ENCODE results near the gene CTXND2. TPM values are rescaled to one million over a fixed set of nuclear protein-coding genes. Genes with fewer than 3 reads are reported as not detected.
"Not testable (repeated sequence)": the region's sequence is repeated elsewhere in the genome, so short reads cannot be mapped to it uniquely, and the experiment has no call there.

CTXND2 gene
- not detected in 2 replicates for total RNA-seq
- polyA plus RNA-seq, result not detected in 2 replicates
- polyA plus RNA-seq (2011; cell fraction: cytosol; rRNA removed), result not detected in 2 replicates
- not detected in 2 replicates for polyA plus RNA-seq (2011; cell fraction: nucleus; rRNA removed)
- polyA plus RNA-seq (2012), result not detected in 2 replicates
- not detected in 2 replicates for polyA minus RNA-seq
- polyA minus RNA-seq (2011; cell fraction: cytosol; rRNA and poly(A)+ RNA removed), result not detected
- polyA minus RNA-seq (2011; cell fraction: nucleus; rRNA and poly(A)+ RNA removed), result not detected in 2 replicates
- Bru-seq, nascent RNA, result not detected
- percentile 10 among the genes with signal in this experiment for BruChase-seq, experiment 1, labeled RNA remaining after a 6-hour chase
- percentile 7 among the genes with signal in this experiment for BruChase-seq, experiment 2, labeled RNA remaining after a 2-hour chase
- long read RNA-seq, result 0 reads

GRCh38 chr1:150887018-150887417, at the start of gene CTXND2:
Gene CTXND2 (plus strand): TSS chr1:150887136. CDS start chr1:150912315, 25,179 bp downstream.
- no peak within 1 kb of the TSS for H2AFZ ChIP-seq (ENCODE audit: low read depth, low read length)
- DNase-seq (ENCODE audit: low read depth, low spot score) (no peak), FAIRE-seq (no peak)
- ChIA-PET CTCF (interaction anchor here (0.8 to 2.0 kb wide), 4 partner anchors 11 to 35 kb away, joined by 3 to 11 read pairs (median 4); no protein-coding TSS in a partner anchor), POLR2A (interaction anchor here (0.6 kb wide), 1 partner anchor 77 kb away, joined by 3 read pairs; no protein-coding TSS in a partner anchor)
- no peak within 1 kb of the TSS for H3K27ac ChIP-seq (ENCODE audit: insufficient read depth, low read depth, low read length)
- H3K27me3 ChIP-seq (ENCODE audit: control insufficient read depth in 2 of 2, insufficient read depth in 2 of 2, low read length in 2 of 2), result peaks cover 4 to 11% of the 10 kb centered on the region in 2 experiments
- no peaks in the 10 kb centered on the region for H3K9me3 ChIP-seq (replicated peaks; ENCODE audit: control insufficient read depth, insufficient read depth, low read length)
- H3K36me3 ChIP-seq (ENCODE audit: control insufficient read depth in 2 of 2, extremely low read depth in 1 of 2, insufficient read depth in 2 of 2, low read length in 2 of 2), result no peaks in the 10 kb centered on the region
- intact Hi-C loops (cut with micrococcal nuclease) (no loop called here), dilution Hi-C loops (cut with MboI; ENCODE audit: extremely low pct_ligation_motif_present, low sequenced_read_pairs) (no loop called here)
- H3K79me2 ChIP-seq (ENCODE audit: control insufficient read depth, insufficient read depth, low read length), result no peaks in the 10 kb centered on the region
- H3K4me2 ChIP-seq (ENCODE audit: insufficient read depth, low read length), result no peak within 1 kb of the TSS
- no peak for TF ChIP-seq GATA2 (IDR thresholded peaks at IDR 0.05; ENCODE audit: insufficient read depth, insufficient read length, low read depth, low read length)
- TF ChIP-seq, protein P1, sequence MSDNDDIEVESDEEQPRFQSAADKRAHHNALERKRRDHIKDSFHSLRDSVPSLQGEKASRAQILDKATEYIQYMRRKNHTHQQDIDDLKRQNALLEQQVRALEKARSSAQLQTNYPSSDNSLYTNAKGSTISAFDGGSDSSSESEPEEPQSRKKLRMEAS (IDR thresholded peaks at IDR 0.05; ENCODE audit: insufficient read depth, insufficient read length), result no peak
- TF ChIP-seq MYC (IDR thresholded peaks at IDR 0.05; ENCODE audit: low read depth, low read length), result no peak
- no peak for TF ChIP-seq POLR2AphosphoS5 (IDR thresholded peaks at IDR 0.05; ENCODE audit: insufficient read depth, low read depth, low read length)
- no peak for TF ChIP-seq POLR2A (IDR thresholded peaks at IDR 0.05; ENCODE audit: low read depth, low read length)
- no peak for TF ChIP-seq EZH2 (IDR thresholded peaks at IDR 0.05; ENCODE audit: borderline replicate concordance, low read depth, low read length, severe bottlenecking)
- TF ChIP-seq CTCF (IDR thresholded peaks at IDR 0.05; ENCODE audit: extremely low read depth in 1 of 2, insufficient read depth in 1 of 2, low read depth in 1 of 2, low read length in 2 of 2), result no peak
- no peak for TF ChIP-seq JUN (IDR thresholded peaks at IDR 0.05; ENCODE audit: borderline replicate concordance, insufficient read depth, insufficient read length, low read depth)
- no peak for TF ChIP-seq FOS (IDR thresholded peaks at IDR 0.05; ENCODE audit: borderline replicate concordance, insufficient read depth, low read length)
- no peaks in the 10 kb centered on the region for H3K9me1 ChIP-seq (replicated peaks; ENCODE audit: control insufficient read depth, extremely low read depth, insufficient read depth, low read length)
- no TSS peak for BruUV-seq (replicated peaks)
- no peak within 1 kb of the TSS for H3K4me3 ChIP-seq (replicated peaks in 1 of 3; ENCODE audit: insufficient read depth in 1 of 3, low read depth in 1 of 3, low read length in 3 of 3)
- no peaks in the 10 kb centered on the region for H3K4me1 ChIP-seq (ENCODE audit: control insufficient read depth, extremely low read depth, insufficient read depth, low read length)
- no peak within 1 kb of the TSS for H3K9ac ChIP-seq (replicated peaks; ENCODE audit: extremely low read depth, insufficient read depth, low read length)
- H4K20me1 ChIP-seq (replicated peaks; ENCODE audit: control insufficient read depth, extremely low read depth, insufficient read depth, low read length), result no peaks in the 10 kb centered on the region

- intact Hi-C loops (cut with micrococcal nuclease); H3K4me1 ChIP-seq (ENCODE audit: control insufficient read depth, extremely low read depth, insufficient read depth, low read length); BruUV-seq (replicated peaks); H3K27ac ChIP-seq (ENCODE audit: insufficient read depth, low read depth, low read length); H3K4me2 ChIP-seq (ENCODE audit: insufficient read depth, low read length); DNase-seq (ENCODE audit: low read depth, low spot score); dilution Hi-C loops (cut with MboI; ENCODE audit: extremely low pct_ligation_motif_present, low sequenced_read_pairs); H3K9me3 ChIP-seq (replicated peaks; ENCODE audit: control insufficient read depth, insufficient read depth, low read length); H3K27me3 ChIP-seq (ENCODE audit: control insufficient read depth in 2 of 2, insufficient read depth in 2 of 2, low read length in 2 of 2); H3K9me1 ChIP-seq (replicated peaks; ENCODE audit: control insufficient read depth, extremely low read depth, insufficient read depth, low read length); H3K79me2 ChIP-seq (ENCODE audit: control insufficient read depth, insufficient read depth, low read length); H2AFZ ChIP-seq (ENCODE audit: low read depth, low read length); H3K36me3 ChIP-seq (ENCODE audit: control insufficient read depth in 2 of 2, extremely low read depth in 1 of 2, insufficient read depth in 2 of 2, low read length in 2 of 2); H4K20me1 ChIP-seq (replicated peaks; ENCODE audit: control insufficient read depth, extremely low read depth, insufficient read depth, low read length); H3K4me3 ChIP-seq (replicated peaks in 1 of 3; ENCODE audit: insufficient read depth in 1 of 3, low read depth in 1 of 3, low read length in 3 of 3); POLR2A ChIA-PET; H3K9ac ChIP-seq (replicated peaks; ENCODE audit: extremely low read depth, insufficient read depth, low read length); CTCF ChIA-PET; FAIRE-seq: not testable (repeated sequence)
Observed at GRCh38 chr1:150840850-150841249, 46.1 kb upstream of the CTXND2 start.

Data from endothelial cell of umbilical vein (primary cell).